H1 (cell line): ENCODE results near the gene TLCD3A.

Experiments
- BRCA1 ChIP-seq: IDR thresholded peaks from 2 replicates; pipeline ENCODE4 v1.6.1; 2012; ENCODE audit warnings: low read depth, low read length, improper control_type of control experiment
- CHD2 ChIP-seq: IDR thresholded peaks from 2 replicates; pipeline ENCODE4 v1.6.1; 2012; ENCODE audit warnings: low read length, improper control_type of control experiment
- CTCF ChIP-seq, 3 experiments: IDR thresholded peaks; 1 replicate in 2 of 3; 2 replicates in 1 of 3; pipeline versions ENCODE4 v1.5.1 to v1.6.1; 2011; ENCODE audit warnings: low read length in 3 of 3, mild to moderate bottlenecking in 3 of 3, inconsistent platforms in 2 of 3, low read depth in 1 of 3, moderate library complexity in 1 of 3; ENCODE audit not compliant: insufficient read depth in 1 of 3; ENCODE audit errors: control extremely low read depth in 1 of 3
- FOSL1 ChIP-seq: IDR thresholded peaks from 2 replicates; pipeline ENCODE4 v1.6.1; 2011; ENCODE audit warnings: mild to moderate bottlenecking, low read depth, low read length, moderate library complexity; ENCODE audit not compliant: insufficient read depth
- GABPA ChIP-seq: IDR thresholded peaks from 2 replicates; pipeline ENCODE4 v1.6.1; 2011; ENCODE audit warnings: mild to moderate bottlenecking, low read length, moderate library complexity, borderline replicate concordance; ENCODE audit not compliant: insufficient read depth
- HDAC2 ChIP-seq, 2 experiments: fragments of 300-600 bp in 1 of 2; sonication (generic) in 1 of 2; IDR thresholded peaks; 2 replicates each; pipeline ENCODE4 v1.6.1; 2011 to 2012; ENCODE audit warnings: low read depth in 2 of 2, low read length in 2 of 2, mild to moderate bottlenecking in 2 of 2, moderate library complexity in 2 of 2, borderline replicate concordance in 1 of 2, inconsistent platforms in 1 of 2
- NANOG ChIP-seq: IDR thresholded peaks from 2 replicates; pipeline ENCODE4 v1.6.1; 2011; ENCODE audit warnings: low read length, low read depth, mild to moderate bottlenecking, inconsistent platforms; ENCODE audit not compliant: insufficient read depth, poor library complexity, severe bottlenecking
- POLR2A ChIP-seq, 2 experiments: IDR thresholded peaks; 1 replicate in 1 of 2; 2 replicates in 1 of 2; pipeline ENCODE4 v1.6.1; 2011; ENCODE audit warnings: low read depth in 2 of 2, low read length in 2 of 2, mild to moderate bottlenecking in 2 of 2; ENCODE audit errors: control extremely low read depth in 1 of 2
- RAD21 ChIP-seq, 2 experiments: IDR thresholded peaks in 1 of 2; conservative IDR thresholded peaks in 1 of 2; 2 replicates each; pipeline ENCODE4 v1.6.1; 2011; ENCODE audit warnings: low read depth in 2 of 2, low read length in 2 of 2, improper control_type of control experiment in 1 of 2, inconsistent platforms in 1 of 2, mild to moderate bottlenecking in 1 of 2, moderate library complexity in 1 of 2
- SRF ChIP-seq: IDR thresholded peaks from 2 replicates; pipeline ENCODE4 v1.6.1; 2011; ENCODE audit warnings: mild to moderate bottlenecking, low read depth, low read length, moderate library complexity
- TAF1 ChIP-seq: IDR thresholded peaks from 2 replicates; pipeline ENCODE4 v1.6.1; 2011; ENCODE audit warnings: mild to moderate bottlenecking, low read depth, low read length

- no peak for TF ChIP-seq CTCF (IDR thresholded peaks at IDR 0.05; ENCODE audit: control extremely low read depth in 1 of 3, insufficient read depth in 1 of 3, low read depth in 1 of 3, low read length in 3 of 3)
- no peak for TF ChIP-seq GABPA
- no peak for TF ChIP-seq NANOG
- no peak for TF ChIP-seq CHD2
- TF ChIP-seq BRCA1, result no peak
- no peak for TF ChIP-seq TAF1
- no peak for TF ChIP-seq HDAC2 (IDR thresholded peaks at IDR 0.05; ENCODE audit: borderline replicate concordance in 1 of 2, low read depth in 2 of 2, low read length in 2 of 2)
- TF ChIP-seq POLR2A (IDR thresholded peaks at IDR 0.05; ENCODE audit: control extremely low read depth in 1 of 2, low read depth in 2 of 2, low read length in 2 of 2), result no peak
- no peak for TF ChIP-seq SRF
- TF ChIP-seq FOSL1, result no peak
- no peak for TF ChIP-seq RAD21 (IDR thresholded peaks at IDR 0.05 in 1 of 2, conservative IDR thresholded peaks at IDR 0.05 in 1 of 2; ENCODE audit: low read depth in 2 of 2, low read length in 2 of 2)
Measured at GRCh38 chr17:703081-703875, 29.1 kb upstream of the TLCD3A start.
